Pancreas (tissue), 10 donors: ENCODE results near the gene HCFC1. TPM values are rescaled to one million over a fixed set of nuclear protein-coding genes. Genes with fewer than 3 reads are reported as not detected.

Source experiments
- ATAC-seq, 4 donors: fragments of 200-7000 bp; cut with Tn5 transposase; one replicate each; pipeline versions ENCODE4 v1.8.0 to v1.9.1; 2020; ENCODE audit warnings: mild to moderate bottlenecking in 4 of 4, moderate library complexity in 4 of 4
- DNase-seq, 6 donors: peaks; one replicate each; pipeline ENCODE4 v3.0.0-alpha.2; 2020
- FAIRE-seq: peaks from 2 replicates; lab custom pipeline; 2012; peaks lifted over from hg19 to GRCh38; lab: Jason Lieb, UNC
- H3K27ac ChIP-seq, 4 donors: fragments of 200-600 bp; sonication (generic); 1 replicate in 3 of 4; 2 replicates in 1 of 4; pipeline versions ENCODE4 v1.5.0 to v1.8.0; 2020
- H3K27me3 ChIP-seq, 4 donors: fragments of 200-600 bp; one replicate each; pipeline ENCODE4 v1.8.0; 2021
- H3K36me3 ChIP-seq, 3 donors: fragments of 200-600 bp; sonication (generic) in 1 of 3; one replicate each; pipeline versions ENCODE4 v1.5.0 to v1.8.0; 2020 to 2021
- H3K4me1 ChIP-seq, 3 donors: fragments of 200-600 bp; one replicate each; pipeline ENCODE4 v1.8.0; 2021
- H3K4me3 ChIP-seq, 4 donors: fragments of 200-600 bp; sonication (generic) in 2 of 4; one replicate each; pipeline versions ENCODE4 v1.5.0 to v1.8.0; 2020 to 2021
- H3K9me3 ChIP-seq, 4 donors: fragments of 200-600 bp; one replicate each; pipeline ENCODE4 v1.8.0; 2021
- CTCF ChIP-seq, 4 donors: fragments of 200-600 bp; sonication (generic) in 3 of 4; IDR thresholded peaks; one replicate each; pipeline versions ENCODE4 v1.5.0 to v1.8.0; 2021; ENCODE audit warnings: antibody characterized with exemption in 4 of 4
- WGBS, 2 donors: extraction: QIAGEN DNeasy Blood & Tissue Kit; methylation state at CpG; one replicate each; pipeline ENCODE4 v1.1.7; 2013; 5-methylcytosine and 5-hydroxymethylcytosine counted together
- intact Hi-C, 3 donors: fragments of 100-400 bp; cut with DNase I; formaldehyde crosslinking; loops; one replicate each; pipeline versions ENCODE4 v1.11.1 to v1.14.2; 2022
- polyA plus RNA-seq, 2 donors: library from polyadenylated mRNA; stranded (reverse); fragments of 200-250 nt; gene quantifications; one replicate each; pipeline ENCODE4 v1.2.3, GENCODE V29; 2013
- total RNA-seq, 6 donors: library from RNA; stranded (reverse); fragmentation: NEBNext Ultra II Directional in 4 of 6; extraction: Animal tissue kit (Norgen Biotek cat#: 25700) in 4 of 6; gene quantifications; one replicate each; pipeline versions ENCODE4 v1.2.1 to v1.2.4, GENCODE V29; 2021 to 2023
- donor health status: healthy with polysubstance abuse.
- donor health status: DM: no; HTN: no; CAD: no; lungs with moderate emphysema.
- donor health status: DM: no; HTN: no; CAD: no.
- donor health status: control.
- donor health status: control.
- donor health status: Bipolar disorder and iron deficiency.
- donor health status: DM: yes; HTN: yes; CAD: no.
- donor health status: DM: no; HTN: no; CAD: no.
- donor health status: DM: no; HTN: no; CAD: no.
- donor health status: DM: yes; HTN: yes; CAD: no.

HCFC1 gene
- total and polyA plus RNA-seq, 8 donors = 10.4 to 28.4 (median 16.6) TPM

- Histone ChIP-seq H3K27ac (peak overlapping the region; percentile 27 to 55 (median 43)), H3K4me3 (no peak overlapping the region), H3K36me3 (no peaks in the 10 kb centered on the region), H3K27me3 (peaks cover 0 to 4% (median 0%) of the 10 kb centered on the region in 4 donors), H3K9me3 (no peaks in the 10 kb centered on the region), H3K4me1 (peaks cover 0 to 5% (median 0%) of the 10 kb centered on the region in 3 donors)
- ATAC-seq = peak; percentile 44 to 65 (median 58)
- intact Hi-C loops = no loop called here
- peak in 4 of 6 donors; percentile 58 to 81 (median 64) for DNase-seq
- WGBS, 2 donors = 66 to 72% methylated on average over 15 to 17 of the region's 17 CpGs
- no peak for TF ChIP-seq CTCF (IDR thresholded peaks at IDR 0.05)
- no peak for FAIRE-seq
Measured at GRCh38 chrX:154012336-154012991, 40.8 kb upstream of the HCFC1 start.

- Histone ChIP-seq H3K27me3 (peaks cover 0 to 4% (median 0%) of the 10 kb centered on the region in 4 donors), H3K27ac (peak overlapping the region; percentile 1 to 55 (median 38)), H3K4me1 (peaks cover 0 to 5% (median 0%) of the 10 kb centered on the region in 3 donors), H3K4me3 (no peak overlapping the region), H3K9me3 (no peaks in the 10 kb centered on the region), H3K36me3 (no peaks in the 10 kb centered on the region)
- FAIRE-seq (no peak), DNase-seq (peak in 1 of 6 donors; percentile 57), ATAC-seq (no peak)
- no peak for TF ChIP-seq CTCF (IDR thresholded peaks at IDR 0.05)
- 70 to 76% methylated on average over 18 of the region's 18 CpGs for WGBS, 2 donors
- intact Hi-C loops = no loop called here
Measured at GRCh38 chrX:154011376-154012335, 40.0 kb upstream of the HCFC1 start.

GRCh38 chrX:154010330-154011087 is 38.9 kb upstream of the HCFC1 start:
- 65 to 66% methylated on average over 18 of the region's 18 CpGs for WGBS, 2 donors
- H3K27ac ChIP-seq = peak overlapping the region in 3 of 4 donors; percentile 27 to 58 (median 41)
- peaks cover 0 to 5% (median 0%) of the 10 kb centered on the region in 3 donors for H3K4me1 ChIP-seq
- no peak for TF ChIP-seq CTCF (IDR thresholded peaks at IDR 0.05)
- H3K4me3 ChIP-seq = no peak overlapping the region
- peaks cover 0 to 4% (median 0%) of the 10 kb centered on the region in 4 donors for H3K27me3 ChIP-seq
- no peaks in the 10 kb centered on the region for H3K36me3 ChIP-seq
- H3K9me3 ChIP-seq = no peaks in the 10 kb centered on the region
- no peak for FAIRE-seq
- intact Hi-C loops = no loop called here
- ATAC-seq = peak; percentile 64 to 71 (median 68)
- DNase-seq = peak in 4 of 6 donors; percentile 41 to 75 (median 52)

GRCh38 chrX:154008521-154008920 is 36.9 kb upstream of the HCFC1 start:
- H3K27me3 ChIP-seq = no peaks in the 10 kb centered on the region
- no peaks in the 10 kb centered on the region for H3K36me3 ChIP-seq
- no peak for FAIRE-seq
- no peak for TF ChIP-seq CTCF (IDR thresholded peaks at IDR 0.05)
- intact Hi-C loops = no loop called here
- peaks cover 0 to 5% (median 0%) of the 10 kb centered on the region in 3 donors for H3K4me1 ChIP-seq
- ATAC-seq = no peak
- no peak overlapping the region for H3K4me3 ChIP-seq
- no peak overlapping the region for H3K27ac ChIP-seq
- 62 to 67% methylated on average over 4 of the region's 4 CpGs for WGBS, 2 donors
- no peak for DNase-seq
- no peaks in the 10 kb centered on the region for H3K9me3 ChIP-seq
